B cell (primary cell): ENCODE measurements around the gene PTGDR.

ENCODE experiments used
- CTCF ChIP-seq: fragments of 200-600 bp; IDR thresholded peaks from one replicate; pipeline ENCODE4 v1.8.0; 2022; ENCODE audit warnings: antibody characterized with exemption, mild to moderate bottlenecking
- EZH2 ChIP-seq: IDR thresholded peaks from 2 replicates; pipeline ENCODE4 v1.6.1; 2012; ENCODE audit warnings: borderline replicate concordance, low read depth, mild to moderate bottlenecking, moderate library complexity, low read length; ENCODE audit not compliant: insufficient read depth, poor library complexity, severe bottlenecking

GRCh38 chr14:52240623-52241022 lies 26.9 kb upstream of the PTGDR start:
- TF ChIP-seq EZH2, result no peak
- TF ChIP-seq CTCF, result no peak
